Parathyroid adenoma (tissue), 2 donors: ENCODE data around the gene TEKTIP1.

ENCODE experiments used
- H2AFZ ChIP-seq: fragments of 300-600 bp; sonication (generic); one replicate; pipeline ENCODE4 v1.7.0; 2017; ENCODE audit warnings: antibody characterized with exemption, mild to moderate bottlenecking
- H3K27ac ChIP-seq: fragments of 300-600 bp; sonication (generic); one replicate; pipeline ENCODE4 v1.7.0; 2017
- H3K27me3 ChIP-seq: fragments of 300-600 bp; sonication (generic); one replicate; pipeline ENCODE4 v1.7.0; 2017; ENCODE audit warnings: low read length; ENCODE audit not compliant: control insufficient read depth, insufficient read depth
- H3K36me3 ChIP-seq: fragments of 300-600 bp; sonication (generic); one replicate; pipeline ENCODE4 v1.7.0; 2017; ENCODE audit warnings: low read length; ENCODE audit not compliant: control insufficient read depth, insufficient read depth
- H3K4me1 ChIP-seq: fragments of 300-600 bp; sonication (generic); one replicate; pipeline ENCODE4 v1.7.0; 2017; ENCODE audit warnings: control low read depth
- H3K4me2 ChIP-seq: fragments of 300-600 bp; sonication (generic); one replicate; pipeline ENCODE4 v1.7.0; 2017; ENCODE audit warnings: low read length
- H3K4me3 ChIP-seq: fragments of 300-600 bp; sonication (generic); one replicate; pipeline ENCODE4 v1.7.0; 2017; ENCODE audit warnings: low read depth, low read length
- H3K79me2 ChIP-seq: fragments of 300-600 bp; sonication (generic); one replicate; pipeline ENCODE4 v1.7.0; 2017; ENCODE audit warnings: control low read depth
- H3K9ac ChIP-seq: fragments of 300-600 bp; sonication (generic); one replicate; pipeline ENCODE4 v1.7.0; 2017; ENCODE audit warnings: mild to moderate bottlenecking
- H3K9me3 ChIP-seq: fragments of 300-600 bp; sonication (generic); one replicate; pipeline ENCODE4 v1.7.0; 2017; ENCODE audit warnings: low read length; ENCODE audit not compliant: control insufficient read depth
- CTCF ChIP-seq: fragments of 300-600 bp; sonication (generic); IDR thresholded peaks from one replicate; pipeline ENCODE4 v1.7.0; 2017; ENCODE audit warnings: antibody characterized with exemption, mild to moderate bottlenecking
- donor health status: primary hyperparathyroidism.

The TEKTIP1 gene

GRCh38 chr19:3519126-3519525 is 19.8 kb upstream of the TEKTIP1 start:
- Histone ChIP-seq H3K9me3 (no peaks in the 10 kb centered on the region), H2AFZ (no peak overlapping the region), H3K27me3 (no peaks in the 10 kb centered on the region), H3K79me2 (peaks cover 70% of the 10 kb centered on the region), H3K36me3 (no peaks in the 10 kb centered on the region), H3K4me2 (no peak overlapping the region), H3K4me3 (no peak overlapping the region), H3K9ac (no peak overlapping the region), H3K4me1 (peaks cover 7% of the 10 kb centered on the region), H3K27ac (no peak overlapping the region)
- no peak for TF ChIP-seq CTCF

GRCh38 chr19:3520166-3521103 is 18.5 kb upstream of the TEKTIP1 start:
- Histone ChIP-seq H3K79me2 (peaks cover 61% of the 10 kb centered on the region), H3K4me2 (no peak overlapping the region), H3K36me3 (no peaks in the 10 kb centered on the region), H3K27me3 (no peaks in the 10 kb centered on the region), H3K27ac (no peak overlapping the region), H3K9ac (no peak overlapping the region), H3K9me3 (no peaks in the 10 kb centered on the region), H2AFZ (no peak overlapping the region), H3K4me1 (peaks cover 7% of the 10 kb centered on the region), H3K4me3 (no peak overlapping the region)
- TF ChIP-seq CTCF, result no peak

GRCh38 chr19:3521104-3521445 is 17.9 kb upstream of the TEKTIP1 start:
- no peak overlapping the region for H3K4me2 ChIP-seq
- H3K4me1 ChIP-seq, result peaks cover 7% of the 10 kb centered on the region
- H3K36me3 ChIP-seq, result no peaks in the 10 kb centered on the region
- TF ChIP-seq CTCF, result no peak
- H3K27me3 ChIP-seq, result no peaks in the 10 kb centered on the region
- H3K4me3 ChIP-seq, result no peak overlapping the region
- peaks cover 57% of the 10 kb centered on the region for H3K79me2 ChIP-seq
- H2AFZ ChIP-seq, result no peak overlapping the region
- H3K9ac ChIP-seq, result no peak overlapping the region
- no peaks in the 10 kb centered on the region for H3K9me3 ChIP-seq
- no peak overlapping the region for H3K27ac ChIP-seq

- Histone ChIP-seq H3K4me2 (no peak overlapping the region), H3K4me1 (peaks cover 4% of the 10 kb centered on the region), H3K27me3 (no peaks in the 10 kb centered on the region), H3K36me3 (no peaks in the 10 kb centered on the region), H3K4me3 (no peak overlapping the region), H3K9me3 (no peaks in the 10 kb centered on the region), H3K79me2 (peaks cover 45% of the 10 kb centered on the region), H3K9ac (no peak overlapping the region), H2AFZ (no peak overlapping the region), H3K27ac (no peak overlapping the region)
- no peak for TF ChIP-seq CTCF
Observed at GRCh38 chr19:3522421-3523360, 16.3 kb upstream of the TEKTIP1 start.
